Measurements from ENCODE around the gene PALS1.
A peak's percentile ranks its signal among the peaks of the same experiment; 100 is the strongest.

PALS1 gene

GRCh38 chr14:67241411-67242167 is at the start of gene PALS1:
Gene PALS1 (plus strand): TSS chr14:67241435. CDS start chr14:67279171, 37,736 bp downstream.
- intact Hi-C loops (cut with DNase I), result loop anchor here (1.0 to 5.0 kb wide), 3 partner anchors 41 to 733 kb away; partner anchors contain the start of genes ATP6V1D and GPHN
- DNase-seq, result peak in 2 of 10 donors; percentile 32 to 33

- intact Hi-C loops (cut with DNase I), result no loop called here
- DNase-seq, result peak in 2 of 10 donors; percentile 11 to 76
Observed at GRCh38 chr14:67191768-67192290, 49.4 kb upstream of the PALS1 start.

- DNase-seq, result no peak
- intact Hi-C loops (cut with DNase I), result no loop called here
Observed at GRCh38 chr14:67192366-67192765, 48.9 kb upstream of the PALS1 start.

GRCh38 chr14:67195279-67195678 is 46.0 kb upstream of the PALS1 start:
- intact Hi-C loops (cut with DNase I), result no loop called here
- no peak for DNase-seq

- DNase-seq, result no peak
- intact Hi-C loops (cut with DNase I), result no loop called here
Observed at GRCh38 chr14:67199016-67199415, 42.2 kb upstream of the PALS1 start.

- intact Hi-C loops (cut with DNase I), result no loop called here
- DNase-seq, result peak in 3 of 10 donors; percentile 6 to 75 (median 13)
Observed at GRCh38 chr14:67207810-67208209, 33.4 kb upstream of the PALS1 start.

- DNase-seq, result no peak
- intact Hi-C loops (cut with DNase I), result no loop called here
Observed at GRCh38 chr14:67218126-67218525, 23.1 kb upstream of the PALS1 start.

GRCh38 chr14:67221248-67221981 is 19.8 kb upstream of the PALS1 start:
- no peak for DNase-seq
- intact Hi-C loops (cut with DNase I), result no loop called here

GRCh38 chr14:67221982-67222328 is 19.3 kb upstream of the PALS1 start:
- intact Hi-C loops (cut with DNase I), result no loop called here
- DNase-seq, result no peak

- intact Hi-C loops (cut with DNase I), result no loop called here
- no peak for DNase-seq
Observed at GRCh38 chr14:67225523-67225922, 15.7 kb upstream of the PALS1 start.

- intact Hi-C loops (cut with DNase I), result no loop called here
- no peak for DNase-seq
Observed at GRCh38 chr14:67228325-67228984, 12.8 kb upstream of the PALS1 start.

- DNase-seq, result no peak
- intact Hi-C loops (cut with DNase I), result no loop called here
Observed at GRCh38 chr14:67232066-67232465, 9.2 kb upstream of the PALS1 start.

- intact Hi-C loops (cut with DNase I), result no loop called here
- no peak for DNase-seq
Observed at GRCh38 chr14:67232621-67233020, 8.6 kb upstream of the PALS1 start.

GRCh38 chr14:67237591-67237990 is 3.6 kb upstream of the PALS1 start:
- intact Hi-C loops (cut with DNase I), result no loop called here

GRCh38 chr14:67239582-67239981 is 1.7 kb upstream of the PALS1 start:
- intact Hi-C loops (cut with DNase I), result no loop called here
- DNase-seq, result peak in 1 of 10 donors; percentile 46

More at GRCh38 chr14:67237591-67237990, 3.6 kb upstream of the PALS1 start:
- no peak for DNase-seq

- intact Hi-C loops (cut with DNase I), result loop anchor here (5.0 kb wide), 2 partner anchors 42 to 117 kb away; partner anchors contain the start of gene ATP6V1D
- DNase-seq, result peak; percentile 27 to 91 (median 46)
Observed at GRCh38 chr14:67240168-67240932, 885 bp upstream of the PALS1 start.

- intact Hi-C loops (cut with DNase I), result loop anchor here (1.0 to 5.0 kb wide), 3 partner anchors 41 to 733 kb away; partner anchors contain the start of genes ATP6V1D and GPHN
- DNase-seq, result peak; percentile 93 to 99 (median 96)
Observed at GRCh38 chr14:67240978-67241410, 241 bp upstream of the PALS1 start.

GRCh38 chr14:67242168-67242420 is 859 bp downstream of the PALS1 start:
- intact Hi-C loops (cut with DNase I), result loop anchor here (5.0 kb wide), 2 partner anchors 40 to 115 kb away; partner anchors contain the start of gene ATP6V1D
- DNase-seq, result no peak

GRCh38 chr14:67245104-67245503 is 3.9 kb downstream of the PALS1 start:
- DNase-seq, result no peak
- intact Hi-C loops (cut with DNase I), result no loop called here

GRCh38 chr14:67251573-67252226 is 10.5 kb downstream of the PALS1 start:
- DNase-seq, result no peak
- intact Hi-C loops (cut with DNase I), result no loop called here
